H1 (cell line): ENCODE data around the gene ACBD6. TPM values are rescaled to one million over a fixed set of nuclear protein-coding genes. Genes with fewer than 3 reads are reported as not detected.

Experiments
- SP2 ChIP-seq: IDR thresholded peaks from 2 replicates; pipeline ENCODE4 v1.6.1; 2012; ENCODE audit warnings: mild to moderate bottlenecking, low read length, inconsistent platforms
- polyA plus RNA-seq, 7 experiments: library from polyadenylated mRNA; depleted of rRNA in 3 of 7; stranded (reverse) in 5 of 7; unstranded in 2 of 7; fragments of >200 nt in 5 of 7; fragments of 200-250 nt in 2 of 7; gene quantifications; 1 replicate in 5 of 7; 2 replicates in 1 of 7; 4 replicates in 1 of 7; pipeline versions ENCODE4 v1.2.1 to v1.2.3, GENCODE V29; 2011 to 2013; ENCODE audit warnings: missing spikeins in 2 of 7, mixed read lengths in 2 of 7
- total RNA-seq: library from RNA; stranded (reverse); fragmentation: NEBNext Ultra II Directional; extraction: Animal tissue kit (Norgen Biotek cat#: 25700); gene quantifications from 2 replicates; pipeline ENCODE4 v1.2.1, GENCODE V29; 2021

The ACBD6 gene
- total and polyA plus RNA-seq, 2 of the 8 experiments (the other 6 are each of a cell fraction or from before 2014, with no cell fraction given) = 52.0 to 67.7 TPM

- no peak for TF ChIP-seq SP2
These were observed 242.7 kb downstream of the ACBD6 start (continued) for GRCh38 chr1:180259431-180260338.
